GM15510 (cell line): ENCODE results near the gene CYTH3.

Experiments
- POLR2A ChIP-seq: IDR thresholded peaks from 3 replicates; pipeline ENCODE4 v1.6.1; 2011; ENCODE audit warnings: borderline replicate concordance; ENCODE audit not compliant: insufficient read length; ENCODE audit errors: extremely low read depth

Gene CYTH3

GRCh38 chr7:6169805-6170520 lies 102.5 kb downstream of the CYTH3 start:
- no peak for TF ChIP-seq POLR2A

GRCh38 chr7:6168477-6168868 lies 104.0 kb downstream of the CYTH3 start:
- TF ChIP-seq POLR2A: no peak

DNA sequence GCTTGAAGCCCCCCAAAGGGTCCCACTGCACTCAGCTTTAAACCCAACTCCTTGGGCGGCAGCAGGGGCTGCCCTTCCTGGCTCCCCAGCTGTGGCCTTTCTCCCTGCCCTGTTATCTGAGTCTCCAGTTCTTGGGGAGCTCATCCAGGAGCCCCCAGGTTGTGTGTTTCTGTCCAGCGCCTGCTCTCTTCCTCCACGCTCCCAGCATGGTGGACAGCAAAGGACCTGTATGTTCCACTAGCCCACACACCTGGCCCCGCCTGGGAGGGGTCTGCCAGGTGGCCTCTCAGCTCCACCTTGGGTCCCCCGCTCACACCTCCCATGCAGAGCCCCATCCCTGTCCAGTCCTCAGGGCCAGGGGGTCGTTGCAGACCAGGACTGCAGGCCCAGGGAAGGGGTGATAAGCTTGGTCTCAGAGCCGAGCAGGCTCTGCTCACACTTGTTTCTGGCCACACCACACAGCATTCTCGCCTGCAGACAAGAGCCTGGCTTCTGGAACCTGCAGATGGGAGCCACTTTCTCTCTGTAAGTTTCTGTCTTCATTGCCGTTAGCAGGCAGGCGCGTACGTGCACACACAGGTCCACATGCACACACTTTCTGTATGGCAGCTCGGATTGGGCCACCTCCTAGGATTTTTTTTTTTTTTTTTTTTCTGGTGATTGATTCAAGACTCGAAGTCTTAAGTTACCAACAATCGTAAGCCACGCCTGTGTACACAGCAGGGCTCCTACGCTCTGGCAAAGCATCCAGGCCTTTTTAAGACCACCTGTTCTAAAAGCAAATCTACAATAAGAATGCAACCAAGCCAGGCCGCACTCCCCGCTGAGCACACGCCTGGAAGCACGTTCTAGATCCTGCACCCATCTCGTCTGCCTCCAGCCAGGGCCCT lies 104.6 kb downstream of the CYTH3 start:
- no peak for TF ChIP-seq POLR2A

GRCh38 chr7:6167004-6167551 lies 105.3 kb downstream of the CYTH3 start:
- TF ChIP-seq POLR2A: no peak

DNA sequence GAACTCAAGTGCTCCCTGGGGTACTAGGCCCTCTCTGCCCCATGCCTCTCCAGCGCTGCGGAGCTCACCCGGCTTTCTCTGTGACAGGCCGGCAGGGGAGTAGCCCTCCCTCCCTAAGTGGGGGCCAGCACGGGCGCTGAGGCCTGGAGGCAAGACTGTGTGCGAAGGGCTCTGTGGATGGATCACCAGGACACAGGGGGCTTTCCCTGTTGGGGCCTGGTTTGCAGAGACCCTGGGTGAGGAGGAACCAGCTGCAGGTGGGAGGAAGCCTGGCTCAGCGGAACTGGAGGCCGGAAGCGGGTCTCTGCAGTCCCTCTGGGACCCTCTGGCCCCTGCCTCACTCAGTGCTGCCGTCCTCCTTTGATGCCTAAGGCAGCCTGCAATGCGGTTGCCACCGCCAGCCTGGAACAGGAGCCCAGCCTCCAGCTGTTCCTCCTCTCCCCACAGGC lies 106.0 kb downstream of the CYTH3 start:
- no peak for TF ChIP-seq POLR2A

DNA sequence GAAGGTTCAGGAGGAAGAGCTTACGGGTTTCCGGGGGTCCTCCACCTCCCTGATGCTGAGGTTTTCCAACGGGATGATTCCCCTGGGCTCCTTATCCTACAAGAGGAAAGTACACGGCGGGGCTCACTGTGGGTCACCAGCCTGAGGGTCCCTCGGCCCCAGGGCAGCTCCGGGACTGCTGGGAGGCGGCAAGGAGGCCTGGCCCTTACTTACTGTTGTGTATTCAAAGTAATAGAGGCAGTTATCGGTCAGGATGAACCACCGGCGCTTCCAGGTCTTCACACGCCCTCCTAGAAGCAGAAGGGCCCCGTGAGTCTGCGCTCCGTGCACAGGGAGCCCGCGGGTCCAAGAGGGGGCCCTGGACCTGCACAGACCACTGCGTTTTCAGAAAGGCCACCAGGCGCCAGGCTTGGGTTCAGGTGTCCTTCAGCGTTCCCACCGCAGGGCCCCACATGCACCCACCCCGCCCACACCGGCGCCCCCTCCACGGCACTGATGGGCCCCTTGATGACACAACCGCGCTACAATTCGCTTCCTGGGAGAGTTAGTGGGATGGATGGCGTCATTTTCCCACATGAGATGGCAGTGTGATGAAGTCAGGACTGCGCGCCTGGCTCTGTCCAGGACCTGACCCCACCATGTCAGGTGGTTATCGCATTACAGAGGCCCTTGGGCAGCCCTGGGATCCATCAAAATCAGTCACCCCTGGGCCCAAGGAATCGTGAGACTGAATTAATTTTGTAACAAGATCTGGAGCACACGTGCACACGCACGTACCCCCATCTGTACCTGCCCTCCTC lies 106.7 kb downstream of the CYTH3 start:
- no peak for TF ChIP-seq POLR2A

DNA sequence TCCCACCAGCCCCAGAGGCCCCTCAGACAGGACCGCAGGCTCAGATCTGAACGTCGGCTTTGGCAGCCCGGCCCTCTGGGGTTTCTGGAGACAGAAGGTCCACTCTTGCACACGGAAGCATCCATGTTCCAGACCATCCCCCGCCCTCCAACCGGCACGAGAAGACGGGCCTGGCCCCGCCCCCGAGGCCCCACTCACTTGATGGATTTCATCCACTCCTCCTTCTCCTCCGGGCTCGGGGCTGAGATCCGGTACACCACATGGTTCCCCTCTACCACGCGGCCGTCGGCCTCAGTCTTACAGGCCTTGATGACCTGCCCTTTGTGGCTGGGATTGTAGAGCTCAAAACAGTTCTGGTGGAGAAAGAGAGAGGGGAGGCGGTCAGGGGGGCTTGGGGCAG lies 107.3 kb downstream of the CYTH3 start:
- TF ChIP-seq POLR2A: no peak

DNA sequence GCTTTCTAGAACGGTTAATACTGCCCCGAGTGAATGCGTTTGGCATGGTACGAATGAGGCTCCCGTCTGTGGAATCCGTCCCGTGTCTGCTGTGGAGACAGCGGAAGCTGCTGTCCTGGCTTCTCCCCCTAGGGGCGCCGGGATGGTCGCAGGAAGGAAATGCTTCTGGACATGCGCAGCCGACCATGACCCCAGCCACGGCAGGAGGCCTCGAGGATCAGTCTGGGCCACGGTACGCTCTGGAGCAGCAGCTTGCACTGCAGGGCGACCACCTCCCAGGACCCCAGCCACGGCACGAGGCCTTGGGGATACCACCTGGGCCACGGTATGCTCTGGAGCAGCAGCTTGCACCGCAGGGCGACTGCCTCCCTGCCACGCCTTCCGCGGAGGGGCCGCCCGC lies 107.9 kb downstream of the CYTH3 start:
- TF ChIP-seq POLR2A: no peak

DNA sequence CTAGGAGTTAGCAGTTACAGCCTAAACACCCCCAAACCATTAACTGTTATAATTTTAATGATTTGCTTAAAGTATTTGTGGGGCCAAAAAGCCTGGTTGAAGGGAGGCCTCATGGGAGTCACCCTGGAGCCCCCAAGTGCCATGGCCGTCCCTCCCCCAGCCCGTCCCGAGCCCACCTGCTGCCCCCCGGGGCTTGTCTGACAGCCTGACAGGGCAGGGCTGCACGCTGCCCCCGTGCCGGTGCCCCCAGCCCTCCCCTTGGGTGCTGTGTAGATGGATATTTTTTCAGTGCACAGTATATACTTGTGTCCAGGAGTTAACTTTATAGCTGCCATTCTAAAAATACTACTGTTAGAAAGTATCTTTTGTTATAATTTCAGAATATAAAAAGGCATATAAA lies 108.4 kb downstream of the CYTH3 start:
- no peak for TF ChIP-seq POLR2A

DNA sequence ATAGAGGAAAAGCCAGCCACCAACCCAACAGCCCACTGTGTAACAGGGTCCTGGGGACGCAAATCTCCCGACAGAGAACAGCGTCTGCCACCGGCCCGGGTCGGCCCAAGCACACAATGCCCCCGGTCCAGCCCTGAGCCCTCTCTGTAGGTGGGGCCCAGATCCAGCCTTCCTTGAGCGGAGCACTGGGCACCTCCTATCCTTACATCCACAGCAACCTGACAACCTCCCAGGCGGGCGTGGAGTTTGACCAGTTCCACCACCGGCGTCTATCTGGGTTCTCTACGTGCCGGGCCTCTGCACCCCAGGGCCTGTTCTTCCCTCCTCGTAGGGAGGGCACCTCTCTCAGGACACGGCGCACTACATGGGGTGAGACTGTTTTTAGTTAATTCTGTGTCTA lies 109.0 kb downstream of the CYTH3 start:
- TF ChIP-seq POLR2A: no peak

DNA sequence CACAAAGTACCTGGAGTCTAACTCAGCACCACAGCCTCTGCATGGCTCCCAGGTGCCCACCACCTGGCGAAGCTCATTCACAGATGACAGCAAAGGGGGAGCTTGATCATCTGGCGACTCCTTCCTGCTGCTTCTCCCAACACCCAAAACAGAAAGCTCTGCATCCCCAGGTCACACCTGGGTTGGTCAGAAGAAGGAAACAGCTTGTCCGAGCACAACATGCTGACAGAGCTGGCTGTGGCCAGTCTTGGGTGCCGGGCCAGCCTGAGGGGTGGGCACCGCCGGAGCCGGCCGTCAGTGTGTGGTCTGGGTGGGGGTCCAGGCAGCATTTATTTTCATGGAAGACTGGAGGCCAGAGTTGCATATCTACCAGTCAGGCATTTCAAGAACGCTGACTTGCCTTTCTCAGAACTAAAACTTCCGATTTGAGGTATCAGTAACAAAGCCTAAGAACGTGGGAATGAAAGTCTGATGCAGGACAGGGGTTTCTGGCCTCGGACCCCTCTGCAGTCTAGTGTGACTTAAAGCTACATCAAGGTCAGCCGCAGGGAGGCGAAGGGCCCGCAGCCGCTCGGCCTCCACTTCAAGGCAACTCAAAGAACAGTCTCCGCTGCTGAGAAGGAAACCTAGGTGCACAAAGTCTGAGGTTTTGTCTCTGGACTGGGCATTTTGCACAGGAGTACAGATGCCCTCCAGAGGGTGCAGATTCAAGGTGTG lies 109.6 kb downstream of the CYTH3 start:
- TF ChIP-seq POLR2A: no peak

DNA sequence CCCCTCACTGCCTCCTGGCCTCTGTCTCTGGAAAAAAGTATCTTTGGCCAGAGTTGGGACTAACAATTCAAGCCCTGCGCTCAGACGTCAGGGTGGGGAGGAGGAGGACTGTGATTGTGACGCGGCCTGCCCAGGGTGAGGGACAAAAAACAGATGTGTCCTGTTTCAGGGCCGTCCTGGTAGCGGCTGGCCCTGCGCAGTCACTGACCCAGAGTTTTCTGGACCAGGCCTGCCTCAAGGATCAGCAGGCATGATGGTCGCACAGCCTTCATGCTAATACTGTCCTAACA lies 110.1 kb downstream of the CYTH3 start:
- TF ChIP-seq POLR2A: no peak

- no peak for TF ChIP-seq POLR2A
These were observed 110.7 kb downstream of the CYTH3 start for GRCh38 chr7:6161463-6162330.
